ENCODE measurements around the gene WDR70. TPM values are rescaled to one million over a fixed set of nuclear protein-coding genes. Genes with fewer than 3 reads are reported as not detected.

WDR70 gene
- total RNA-seq, 2 donors from 2014 or later: 34.2 to 36.1 TPM

DNA sequence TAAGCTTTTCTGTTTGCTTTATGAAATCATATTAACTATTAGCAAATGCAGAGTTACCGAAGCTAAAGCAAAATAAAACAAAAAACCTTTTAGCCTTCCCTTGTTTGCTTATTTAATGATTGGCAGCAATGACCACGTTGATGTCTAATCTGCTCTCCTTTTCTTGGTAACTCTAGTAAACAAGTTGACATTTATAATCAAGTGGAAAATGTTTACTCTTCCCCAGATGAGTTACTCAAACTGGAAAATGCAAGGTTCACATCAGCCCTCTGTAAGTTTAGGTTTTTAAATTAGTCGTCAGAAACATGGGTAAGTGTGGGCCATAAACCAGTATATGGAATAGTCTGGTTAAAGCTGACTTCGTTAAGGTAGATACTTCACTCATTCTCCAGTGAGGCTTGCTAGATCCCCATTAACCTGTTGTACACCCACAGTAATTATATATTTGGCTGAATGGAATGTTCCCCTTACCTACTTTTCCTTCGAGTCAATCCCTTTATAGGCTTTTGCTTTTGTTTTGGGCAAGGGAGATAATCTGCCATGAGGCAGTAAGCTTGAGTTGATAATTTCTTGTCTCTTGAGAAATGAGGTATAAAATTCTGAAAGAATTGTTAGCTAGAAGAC, 359.9 kb downstream of the WDR70 start:
- WGBS, 2 experiments (ENCODE audit: insufficient coverage in 1 of 2, insufficient read length in 1 of 2): 58 to 80% methylated on average over 2 to 5 of the region's 5 CpGs
- H3K4me3 Mint-ChIP-seq: no peak overlapping the region
- H3K36me3 Mint-ChIP-seq (ENCODE audit: low read depth): peaks cover 19% of the 10 kb centered on the region

GRCh38 chr5:37739817-37740261, 360.7 kb downstream of the WDR70 start:
- H3K4me3 ChIP-seq (ENCODE audit: low read length): no peak overlapping the region
- Mint-ChIP-seq H3K4me1 (no peaks in the 10 kb centered on the region), H3K9me3 (peaks cover 3% of the 10 kb centered on the region), H3K27me3 (ENCODE audit: insufficient read depth) (no peaks in the 10 kb centered on the region), H3K4me3 (no peak overlapping the region), H3K36me3 (ENCODE audit: low read depth) (peaks cover 25% of the 10 kb centered on the region), H3K27ac (no peak overlapping the region)
- no peak for DNase-seq
- H3K9ac ChIP-seq (ENCODE audit: extremely low read depth, low read length, poor library complexity, severe bottlenecking): no peak overlapping the region
- no peak overlapping the region for H3K27ac ChIP-seq (ENCODE audit: low read depth, low read length)
- no peaks in the 10 kb centered on the region for H3K27me3 ChIP-seq (ENCODE audit: control insufficient read depth, insufficient read depth, low read length, poor library complexity, severe bottlenecking)
- 72% methylated on average over 2 of the region's 2 CpGs; no CpG with 5 or more reads in 1 of the 2 experiments for WGBS, 2 experiments (ENCODE audit: insufficient coverage in 1 of 2, insufficient read length in 1 of 2)
- H3K9me3 ChIP-seq (ENCODE audit: control insufficient read depth, low read length): no peaks in the 10 kb centered on the region
- TF ChIP-seq, protein P1, sequence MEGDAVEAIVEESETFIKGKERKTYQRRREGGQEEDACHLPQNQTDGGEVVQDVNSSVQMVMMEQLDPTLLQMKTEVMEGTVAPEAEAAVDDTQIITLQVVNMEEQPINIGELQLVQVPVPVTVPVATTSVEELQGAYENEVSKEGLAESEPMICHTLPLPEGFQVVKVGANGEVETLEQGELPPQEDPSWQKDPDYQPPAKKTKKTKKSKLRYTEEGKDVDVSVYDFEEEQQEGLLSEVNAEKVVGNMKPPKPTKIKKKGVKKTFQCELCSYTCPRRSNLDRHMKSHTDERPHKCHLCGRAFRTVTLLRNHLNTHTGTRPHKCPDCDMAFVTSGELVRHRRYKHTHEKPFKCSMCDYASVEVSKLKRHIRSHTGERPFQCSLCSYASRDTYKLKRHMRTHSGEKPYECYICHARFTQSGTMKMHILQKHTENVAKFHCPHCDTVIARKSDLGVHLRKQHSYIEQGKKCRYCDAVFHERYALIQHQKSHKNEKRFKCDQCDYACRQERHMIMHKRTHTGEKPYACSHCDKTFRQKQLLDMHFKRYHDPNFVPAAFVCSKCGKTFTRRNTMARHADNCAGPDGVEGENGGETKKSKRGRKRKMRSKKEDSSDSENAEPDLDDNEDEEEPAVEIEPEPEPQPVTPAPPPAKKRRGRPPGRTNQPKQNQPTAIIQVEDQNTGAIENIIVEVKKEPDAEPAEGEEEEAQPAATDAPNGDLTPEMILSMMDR (conservative IDR thresholded peaks at IDR 0.05): no peak
- no peaks in the 10 kb centered on the region for H3K36me3 ChIP-seq (ENCODE audit: control insufficient read depth, insufficient read depth, low read length)
- no peaks in the 10 kb centered on the region for H3K4me1 ChIP-seq (ENCODE audit: control insufficient read depth, insufficient read depth, low read length)

More for the DNA sequence above, 359.9 kb downstream of the WDR70 start:
- H3K4me1 ChIP-seq (ENCODE audit: control insufficient read depth, insufficient read depth, low read length): no peaks in the 10 kb centered on the region
- H3K9me3 Mint-ChIP-seq: peaks cover 3% of the 10 kb centered on the region
- no peaks in the 10 kb centered on the region for H3K27me3 ChIP-seq (ENCODE audit: control insufficient read depth, insufficient read depth, low read length, poor library complexity, severe bottlenecking)
- H3K27ac Mint-ChIP-seq: no peak overlapping the region
- DNase-seq: no peak
- no peaks in the 10 kb centered on the region for H3K9me3 ChIP-seq (ENCODE audit: control insufficient read depth, low read length)
- no peaks in the 10 kb centered on the region for H3K27me3 Mint-ChIP-seq (ENCODE audit: insufficient read depth)
- H3K4me3 ChIP-seq (ENCODE audit: low read length): no peak overlapping the region
- H3K4me1 Mint-ChIP-seq: no peaks in the 10 kb centered on the region
- H3K9ac ChIP-seq (ENCODE audit: extremely low read depth, low read length, poor library complexity, severe bottlenecking): no peak overlapping the region
- TF ChIP-seq, protein P1 (conservative IDR thresholded peaks at IDR 0.05): no peak
- no peak overlapping the region for H3K27ac ChIP-seq (ENCODE audit: low read depth, low read length)
- no peaks in the 10 kb centered on the region for H3K36me3 ChIP-seq (ENCODE audit: control insufficient read depth, insufficient read depth, low read length)

- Histone ChIP-seq H3K27ac (ENCODE audit: low read depth, low read length) (no peak overlapping the region), H3K36me3 (ENCODE audit: control insufficient read depth, insufficient read depth, low read length) (no peaks in the 10 kb centered on the region), H3K27me3 (ENCODE audit: control insufficient read depth, insufficient read depth, low read length, poor library complexity, severe bottlenecking) (no peaks in the 10 kb centered on the region), H3K9me3 (ENCODE audit: control insufficient read depth, low read length) (no peaks in the 10 kb centered on the region), H3K4me1 (ENCODE audit: control insufficient read depth, insufficient read depth, low read length) (no peaks in the 10 kb centered on the region), H3K4me3 (ENCODE audit: low read length) (no peak overlapping the region), H3K9ac (ENCODE audit: extremely low read depth, low read length, poor library complexity, severe bottlenecking) (no peak overlapping the region)
- H3K4me1 Mint-ChIP-seq: no peaks in the 10 kb centered on the region
- DNase-seq: no peak
- H3K27me3 Mint-ChIP-seq (ENCODE audit: insufficient read depth): no peaks in the 10 kb centered on the region
- TF ChIP-seq, protein P1 (conservative IDR thresholded peaks at IDR 0.05): no peak
- peaks cover 28% of the 10 kb centered on the region for H3K36me3 Mint-ChIP-seq (ENCODE audit: low read depth)
- H3K27ac Mint-ChIP-seq: no peak overlapping the region
- H3K4me3 Mint-ChIP-seq: no peak overlapping the region
- H3K9me3 Mint-ChIP-seq: peaks cover 4% of the 10 kb centered on the region
Observed at GRCh38 chr5:37740331-37741066, 361.4 kb downstream of the WDR70 start.
